Measurements from ENCODE around the gene MUCL3. TPM values are rescaled to one million over a fixed set of nuclear protein-coding genes. Genes with fewer than 3 reads are reported as not detected.
"Not testable (repeated sequence)": the region's sequence is repeated elsewhere in the genome, so short reads cannot be mapped to it uniquely, and the experiment has no call there.

Gene MUCL3
- total RNA-seq, 4 donors from 2014 or later, result under 0.01 TPM; not detected in 3

GRCh38 chr6:30926644-30927043, 14.1 kb upstream of the MUCL3 start:
- DNase-seq, result no peak

GRCh38 chr6:30927080-30927479, 13.7 kb upstream of the MUCL3 start:
- H3K27ac ChIP-seq; H3K27me3 ChIP-seq; H3K4me3 ChIP-seq; intact Hi-C loops (cut with DNase I; ENCODE audit: low total_unique reads); H3K9me3 ChIP-seq; H3K4me1 ChIP-seq; H3K36me3 ChIP-seq; DNase-seq: not testable (repeated sequence)

More at GRCh38 chr6:30926644-30927043, 14.1 kb upstream of the MUCL3 start:
- Histone ChIP-seq H3K36me3 (no peaks in the 10 kb centered on the region), H3K4me3 (no peak overlapping the region), H3K27me3 (no peaks in the 10 kb centered on the region), H3K27ac (no peak overlapping the region), H3K9me3 (no peaks in the 10 kb centered on the region), H3K4me1 (no peaks in the 10 kb centered on the region)
- TF ChIP-seq POLR2A (IDR thresholded peaks at IDR 0.05), result no peak
- no peak for TF ChIP-seq CTCF (IDR thresholded peaks at IDR 0.05)
- intact Hi-C loops (cut with DNase I; ENCODE audit: low total_unique reads), result no loop called here

- Histone ChIP-seq H3K9me3 (no peaks in the 10 kb centered on the region), H3K36me3 (no peaks in the 10 kb centered on the region), H3K27ac (no peak overlapping the region), H3K4me3 (no peak overlapping the region), H3K27me3 (no peaks in the 10 kb centered on the region), H3K4me1 (no peaks in the 10 kb centered on the region)
- TF ChIP-seq CTCF (IDR thresholded peaks at IDR 0.05), result no peak
- no peak for TF ChIP-seq POLR2A (IDR thresholded peaks at IDR 0.05)
- DNase-seq, result no peak
- intact Hi-C loops (cut with DNase I; ENCODE audit: low total_unique reads), result no loop called here
Observed at GRCh38 chr6:30928677-30929076, 12.1 kb upstream of the MUCL3 start.

GRCh38 chr6:30930506-30930905, 10.3 kb upstream of the MUCL3 start:
- no peaks in the 10 kb centered on the region for H3K4me1 ChIP-seq
- intact Hi-C loops (cut with DNase I; ENCODE audit: low total_unique reads), result no loop called here
- no peak for TF ChIP-seq CTCF (IDR thresholded peaks at IDR 0.05)
- no peak for TF ChIP-seq POLR2A (IDR thresholded peaks at IDR 0.05)
- no peak overlapping the region for H3K4me3 ChIP-seq
- H3K9me3 ChIP-seq, result no peaks in the 10 kb centered on the region
- H3K27me3 ChIP-seq, result no peaks in the 10 kb centered on the region
- H3K36me3 ChIP-seq, result no peaks in the 10 kb centered on the region
- H3K27ac ChIP-seq, result no peak overlapping the region
- no peak for DNase-seq

- no peaks in the 10 kb centered on the region for H3K36me3 ChIP-seq
- intact Hi-C loops (cut with DNase I; ENCODE audit: low total_unique reads), result no loop called here
- TF ChIP-seq POLR2A (IDR thresholded peaks at IDR 0.05) (no peak), CTCF (IDR thresholded peaks at IDR 0.05) (no peak)
- no peaks in the 10 kb centered on the region for H3K9me3 ChIP-seq
- H3K27me3 ChIP-seq, result no peaks in the 10 kb centered on the region
- no peak overlapping the region for H3K27ac ChIP-seq
- DNase-seq, result no peak
- H3K4me1 ChIP-seq, result no peaks in the 10 kb centered on the region
- H3K4me3 ChIP-seq, result no peak overlapping the region
Observed at GRCh38 chr6:30931272-30931671, 9.5 kb upstream of the MUCL3 start.

GRCh38 chr6:30931969-30932645, 8.7 kb upstream of the MUCL3 start, which contains the start of gene SFTA2:
SFTA2 (minus strand) TSS chr6:30932170; CDS start chr6:30932096, 74 bp downstream.
- TF ChIP-seq POLR2A (IDR thresholded peaks at IDR 0.05), result no peak
- TF ChIP-seq CTCF (IDR thresholded peaks at IDR 0.05), result no peak
- no peaks in the 10 kb centered on the region for H3K27me3 ChIP-seq
- intact Hi-C loops (cut with DNase I; ENCODE audit: low total_unique reads), result no loop called here

More at GRCh38 chr6:30931969-30932645, 8.7 kb upstream of the MUCL3 start, which contains the start of gene SFTA2:
- H3K9me3 ChIP-seq, result no peaks in the 10 kb centered on the region
- DNase-seq, result no peak
- no peak within 1 kb of the TSS for H3K27ac ChIP-seq
- no peak within 1 kb of the TSS for H3K4me3 ChIP-seq
- H3K36me3 ChIP-seq, result no peaks in the 10 kb centered on the region
- H3K4me1 ChIP-seq, result no peaks in the 10 kb centered on the region

Data from uterus (tissue), 4 donors.